ENCODE results near the gene GATC.

DNA sequence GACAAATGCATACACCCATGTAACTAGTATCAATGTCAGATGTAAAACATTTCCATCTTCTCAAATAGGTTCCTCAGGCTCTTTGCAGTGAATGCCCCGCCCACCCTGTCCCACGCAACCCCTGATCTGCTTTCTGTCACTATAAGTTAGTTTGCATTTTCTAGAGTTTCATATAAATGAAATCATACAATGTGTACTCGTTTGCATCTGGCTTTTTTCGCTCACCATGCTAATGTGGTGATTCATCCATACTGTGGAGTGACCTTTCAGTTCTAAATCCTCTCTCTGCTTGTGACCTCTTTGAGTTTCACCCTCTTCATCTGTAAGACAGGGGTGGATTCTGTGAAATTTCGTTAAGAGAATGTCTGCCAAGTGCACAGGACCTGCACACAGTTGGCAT lies 46.7 kb upstream of the GATC start:
- TF ChIP-seq, protein P1, sequence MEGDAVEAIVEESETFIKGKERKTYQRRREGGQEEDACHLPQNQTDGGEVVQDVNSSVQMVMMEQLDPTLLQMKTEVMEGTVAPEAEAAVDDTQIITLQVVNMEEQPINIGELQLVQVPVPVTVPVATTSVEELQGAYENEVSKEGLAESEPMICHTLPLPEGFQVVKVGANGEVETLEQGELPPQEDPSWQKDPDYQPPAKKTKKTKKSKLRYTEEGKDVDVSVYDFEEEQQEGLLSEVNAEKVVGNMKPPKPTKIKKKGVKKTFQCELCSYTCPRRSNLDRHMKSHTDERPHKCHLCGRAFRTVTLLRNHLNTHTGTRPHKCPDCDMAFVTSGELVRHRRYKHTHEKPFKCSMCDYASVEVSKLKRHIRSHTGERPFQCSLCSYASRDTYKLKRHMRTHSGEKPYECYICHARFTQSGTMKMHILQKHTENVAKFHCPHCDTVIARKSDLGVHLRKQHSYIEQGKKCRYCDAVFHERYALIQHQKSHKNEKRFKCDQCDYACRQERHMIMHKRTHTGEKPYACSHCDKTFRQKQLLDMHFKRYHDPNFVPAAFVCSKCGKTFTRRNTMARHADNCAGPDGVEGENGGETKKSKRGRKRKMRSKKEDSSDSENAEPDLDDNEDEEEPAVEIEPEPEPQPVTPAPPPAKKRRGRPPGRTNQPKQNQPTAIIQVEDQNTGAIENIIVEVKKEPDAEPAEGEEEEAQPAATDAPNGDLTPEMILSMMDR (IDR thresholded peaks at IDR 0.05) = no peak
- no peak for TF ChIP-seq POLR2A (IDR thresholded peaks at IDR 0.05)

Data from esophagus squamous epithelium (tissue), 4 donors.